ENCODE results near the gene SBF1.

SBF1 gene

DNA sequence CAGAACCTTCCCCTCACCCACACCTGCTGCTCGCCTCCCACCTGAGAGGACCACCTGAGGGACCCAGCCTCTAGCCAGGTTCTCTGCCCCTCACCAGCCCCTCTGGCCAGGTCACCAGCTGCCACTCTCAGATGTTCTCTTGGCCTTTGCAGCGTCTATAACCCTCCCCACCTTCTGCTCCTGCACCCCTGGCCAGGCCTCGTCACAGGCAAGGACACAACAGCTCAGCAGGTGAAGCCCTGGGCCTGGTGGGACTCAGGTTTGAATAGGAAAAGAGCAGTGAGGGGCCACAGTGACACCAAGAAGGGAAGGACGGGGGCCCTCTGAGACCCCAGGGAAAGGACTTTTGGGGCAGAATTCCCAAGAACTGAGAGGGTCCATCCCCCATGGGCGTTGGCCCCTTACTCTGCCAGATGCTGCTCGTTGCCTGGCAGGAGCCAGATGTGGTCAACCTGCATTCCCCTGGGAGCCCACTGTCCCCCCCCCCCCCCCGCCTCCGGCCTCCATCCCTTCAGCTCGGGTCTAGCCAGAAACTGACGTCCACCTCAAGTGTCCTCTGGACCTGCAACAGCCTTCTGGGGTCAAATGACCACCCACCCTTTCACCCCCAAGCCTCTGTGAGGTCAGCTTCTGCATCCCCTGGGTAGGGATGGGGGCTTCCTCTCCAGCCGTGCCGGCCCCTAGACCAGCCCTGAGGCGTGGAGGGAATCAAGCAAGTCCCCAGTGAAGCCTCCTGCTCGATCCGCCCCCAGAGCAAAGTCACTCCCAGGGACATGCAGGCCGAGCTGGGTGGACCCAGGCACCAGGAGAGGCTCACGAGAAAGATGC, 28.7 kb downstream of the SBF1 start:
- TF ChIP-seq, protein P1, sequence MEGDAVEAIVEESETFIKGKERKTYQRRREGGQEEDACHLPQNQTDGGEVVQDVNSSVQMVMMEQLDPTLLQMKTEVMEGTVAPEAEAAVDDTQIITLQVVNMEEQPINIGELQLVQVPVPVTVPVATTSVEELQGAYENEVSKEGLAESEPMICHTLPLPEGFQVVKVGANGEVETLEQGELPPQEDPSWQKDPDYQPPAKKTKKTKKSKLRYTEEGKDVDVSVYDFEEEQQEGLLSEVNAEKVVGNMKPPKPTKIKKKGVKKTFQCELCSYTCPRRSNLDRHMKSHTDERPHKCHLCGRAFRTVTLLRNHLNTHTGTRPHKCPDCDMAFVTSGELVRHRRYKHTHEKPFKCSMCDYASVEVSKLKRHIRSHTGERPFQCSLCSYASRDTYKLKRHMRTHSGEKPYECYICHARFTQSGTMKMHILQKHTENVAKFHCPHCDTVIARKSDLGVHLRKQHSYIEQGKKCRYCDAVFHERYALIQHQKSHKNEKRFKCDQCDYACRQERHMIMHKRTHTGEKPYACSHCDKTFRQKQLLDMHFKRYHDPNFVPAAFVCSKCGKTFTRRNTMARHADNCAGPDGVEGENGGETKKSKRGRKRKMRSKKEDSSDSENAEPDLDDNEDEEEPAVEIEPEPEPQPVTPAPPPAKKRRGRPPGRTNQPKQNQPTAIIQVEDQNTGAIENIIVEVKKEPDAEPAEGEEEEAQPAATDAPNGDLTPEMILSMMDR (IDR thresholded peaks at IDR 0.05; ENCODE audit: unreplicated experiment in 3 of 3), result no peak
- Mint-ChIP-seq H3K27me3 (ENCODE audit: low read depth) (no peaks in the 10 kb centered on the region), H3K9me3 (no peaks in the 10 kb centered on the region), H3K36me3 (ENCODE audit: low read depth) (peaks cover 30% of the 10 kb centered on the region), H3K27ac (no peak overlapping the region), H3K4me1 (no peaks in the 10 kb centered on the region), H3K4me3 (no peak overlapping the region)

DNA sequence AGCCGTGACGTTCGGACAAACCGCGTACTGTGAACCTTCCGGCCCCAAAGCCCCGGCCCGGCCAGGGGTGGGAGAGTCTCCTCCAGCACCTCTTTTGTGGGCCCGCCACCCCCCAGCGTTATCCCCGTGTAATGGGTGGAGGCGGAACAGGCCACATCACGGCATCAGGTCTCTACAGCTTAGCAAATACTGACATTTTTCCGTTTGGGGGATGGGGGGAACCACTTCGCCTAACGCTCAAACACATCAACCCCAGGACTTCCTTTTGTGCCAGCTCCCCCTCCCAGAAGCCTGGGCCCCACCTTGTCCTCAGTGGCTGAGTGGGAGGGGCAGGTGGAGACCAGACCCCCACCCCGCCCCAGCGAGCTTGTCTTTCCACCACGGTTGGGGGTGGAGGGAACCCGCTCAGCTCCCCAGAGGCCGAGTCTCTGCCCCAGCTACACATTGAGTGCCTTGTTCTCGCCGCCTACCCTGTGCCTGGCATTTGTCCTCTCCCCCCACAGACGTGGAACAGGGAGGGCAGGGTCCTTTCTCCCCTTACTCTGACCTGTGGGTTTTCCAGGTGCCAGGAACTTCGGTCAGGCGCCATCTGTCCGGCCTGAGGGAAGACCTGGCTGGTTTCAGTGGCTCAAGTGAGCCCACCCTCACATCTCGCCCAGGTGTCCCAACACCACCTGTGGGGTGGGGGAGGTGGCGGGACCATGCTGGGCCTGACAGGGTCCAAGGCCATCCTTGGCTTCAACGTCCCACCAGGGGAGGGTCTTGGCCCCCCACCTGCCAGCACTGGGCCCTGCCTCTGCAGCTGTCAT, 29.6 kb downstream of the SBF1 start:
- no peak overlapping the region for H3K4me3 Mint-ChIP-seq
- no peaks in the 10 kb centered on the region for H3K4me1 Mint-ChIP-seq
- no peaks in the 10 kb centered on the region for H3K27me3 Mint-ChIP-seq (ENCODE audit: low read depth)
- H3K9me3 Mint-ChIP-seq, result no peaks in the 10 kb centered on the region
- TF ChIP-seq, protein P1 (IDR thresholded peaks at IDR 0.05; ENCODE audit: unreplicated experiment in 3 of 3), result no peak
- no peak overlapping the region for H3K27ac Mint-ChIP-seq
- peaks cover 22% of the 10 kb centered on the region for H3K36me3 Mint-ChIP-seq (ENCODE audit: low read depth)

DNA sequence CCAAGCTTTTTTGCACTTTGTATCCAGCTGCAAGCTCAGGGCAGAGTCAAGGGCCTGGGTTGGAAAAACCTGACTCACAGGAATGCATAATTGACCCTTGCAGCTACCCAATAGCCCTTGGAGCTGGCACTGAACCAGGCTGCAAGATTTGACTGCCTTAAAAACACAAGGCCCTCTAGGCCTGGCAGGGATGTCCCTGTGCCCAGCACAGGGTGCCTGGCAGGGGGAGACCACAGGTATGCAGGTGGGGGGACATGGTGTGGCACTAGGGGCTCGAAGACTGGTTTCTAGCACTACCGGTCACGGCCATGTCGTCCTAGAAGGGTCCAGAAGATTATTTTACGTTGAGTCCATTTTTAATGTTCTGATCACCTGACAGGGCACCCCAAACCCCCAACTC, 30.2 kb downstream of the SBF1 start:
- Mint-ChIP-seq H3K4me3 (no peak overlapping the region), H3K4me1 (no peaks in the 10 kb centered on the region), H3K9me3 (no peaks in the 10 kb centered on the region), H3K27me3 (ENCODE audit: low read depth) (no peaks in the 10 kb centered on the region), H3K27ac (no peak overlapping the region), H3K36me3 (ENCODE audit: low read depth) (peaks cover 18% of the 10 kb centered on the region)
- TF ChIP-seq, protein P1 (IDR thresholded peaks at IDR 0.05; ENCODE audit: unreplicated experiment in 3 of 3), result no peak

DNA sequence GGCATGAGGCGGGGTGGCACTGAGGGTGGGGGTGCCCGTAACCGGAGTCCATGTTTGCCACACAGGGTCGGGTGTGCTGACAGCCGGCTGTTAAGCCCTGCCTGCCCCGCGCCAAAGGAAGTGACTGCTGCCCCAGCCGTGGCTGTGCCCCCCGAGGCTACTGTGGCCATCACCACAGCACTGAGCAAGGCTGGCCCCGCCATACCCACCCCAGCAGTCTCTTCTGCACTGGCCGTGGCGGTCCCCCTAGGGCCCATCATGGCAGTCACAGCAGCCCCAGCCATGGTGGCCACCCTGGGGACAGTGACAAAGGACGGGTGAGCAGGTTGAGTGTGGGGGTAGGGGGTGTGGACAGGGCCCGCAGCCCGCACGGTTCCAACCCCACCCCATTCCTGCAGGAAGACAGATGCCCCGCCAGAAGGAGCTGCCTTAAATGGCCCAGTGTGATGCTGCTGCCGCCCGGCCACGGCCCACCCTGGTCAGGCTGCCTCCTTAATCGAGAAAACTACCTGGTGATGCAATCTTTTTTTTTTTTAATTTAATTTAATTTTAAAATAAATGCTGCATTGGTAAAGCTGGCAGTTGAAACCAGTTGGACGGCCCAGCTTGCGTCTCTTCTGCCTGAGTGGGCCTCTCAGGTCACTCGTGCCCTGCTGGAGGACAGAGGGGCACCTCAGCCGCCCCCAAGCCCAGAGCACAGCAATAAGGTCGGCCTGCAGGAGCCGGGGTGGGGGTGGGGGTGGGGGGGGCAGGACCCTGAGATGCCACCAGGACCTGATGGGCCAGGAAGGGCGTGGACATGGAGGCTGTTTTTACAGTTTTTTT, 30.8 kb downstream of the SBF1 start:
- Mint-ChIP-seq H3K36me3 (ENCODE audit: low read depth) (peaks cover 12% of the 10 kb centered on the region), H3K4me3 (no peak overlapping the region), H3K9me3 (no peaks in the 10 kb centered on the region), H3K4me1 (no peaks in the 10 kb centered on the region), H3K27ac (no peak overlapping the region), H3K27me3 (ENCODE audit: low read depth) (no peaks in the 10 kb centered on the region)
- TF ChIP-seq, protein P1 (IDR thresholded peaks at IDR 0.05; ENCODE audit: unreplicated experiment in 3 of 3), result no peak

DNA sequence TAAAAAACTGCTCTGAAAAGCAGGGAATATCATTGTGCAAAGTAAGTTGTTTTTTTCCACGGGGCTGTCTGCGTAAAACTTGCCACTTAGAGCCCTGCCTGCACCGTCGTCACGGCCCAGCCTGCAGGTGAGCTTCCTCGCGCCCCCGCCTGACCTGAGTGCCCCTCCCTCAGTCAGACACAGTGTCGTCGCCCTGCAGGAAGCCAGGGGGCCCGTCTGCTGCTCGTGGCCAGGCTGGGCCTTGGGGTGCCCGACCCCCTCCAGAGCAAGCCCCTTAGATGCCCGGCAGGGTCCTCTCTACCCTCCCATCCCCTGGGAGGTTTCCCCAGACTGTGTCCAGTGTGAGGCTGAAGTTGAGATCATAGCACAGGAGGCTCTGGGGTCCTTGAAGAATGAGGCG, 31.6 kb downstream of the SBF1 start:
- H3K4me1 Mint-ChIP-seq, result no peaks in the 10 kb centered on the region
- H3K36me3 Mint-ChIP-seq (ENCODE audit: low read depth), result peaks cover 4% of the 10 kb centered on the region
- TF ChIP-seq, protein P1 (IDR thresholded peaks at IDR 0.05; ENCODE audit: unreplicated experiment in 3 of 3), result no peak
- no peak overlapping the region for H3K4me3 Mint-ChIP-seq
- H3K27ac Mint-ChIP-seq, result peak overlapping the region in 1 of 3 experiments; percentile 49
- no peaks in the 10 kb centered on the region for H3K9me3 Mint-ChIP-seq
- no peaks in the 10 kb centered on the region for H3K27me3 Mint-ChIP-seq (ENCODE audit: low read depth)

Measured in nephron (organoid).